HG03060 (cell line): ENCODE measurements around the gene PRPF8.
"Not testable (repeated sequence)": the region's sequence is repeated elsewhere in the genome, so short reads cannot be mapped to it uniquely, and the experiment has no call there.

Experiments used
- ATAC-seq: cut with Tn5 transposase; IDR thresholded peaks from one replicate; pipeline ENCODE4 v1.9.1; 2021; ENCODE audit warnings: low read depth, moderate number of reproducible peaks; ENCODE audit not compliant: unreplicated experiment

The PRPF8 gene

DNA sequence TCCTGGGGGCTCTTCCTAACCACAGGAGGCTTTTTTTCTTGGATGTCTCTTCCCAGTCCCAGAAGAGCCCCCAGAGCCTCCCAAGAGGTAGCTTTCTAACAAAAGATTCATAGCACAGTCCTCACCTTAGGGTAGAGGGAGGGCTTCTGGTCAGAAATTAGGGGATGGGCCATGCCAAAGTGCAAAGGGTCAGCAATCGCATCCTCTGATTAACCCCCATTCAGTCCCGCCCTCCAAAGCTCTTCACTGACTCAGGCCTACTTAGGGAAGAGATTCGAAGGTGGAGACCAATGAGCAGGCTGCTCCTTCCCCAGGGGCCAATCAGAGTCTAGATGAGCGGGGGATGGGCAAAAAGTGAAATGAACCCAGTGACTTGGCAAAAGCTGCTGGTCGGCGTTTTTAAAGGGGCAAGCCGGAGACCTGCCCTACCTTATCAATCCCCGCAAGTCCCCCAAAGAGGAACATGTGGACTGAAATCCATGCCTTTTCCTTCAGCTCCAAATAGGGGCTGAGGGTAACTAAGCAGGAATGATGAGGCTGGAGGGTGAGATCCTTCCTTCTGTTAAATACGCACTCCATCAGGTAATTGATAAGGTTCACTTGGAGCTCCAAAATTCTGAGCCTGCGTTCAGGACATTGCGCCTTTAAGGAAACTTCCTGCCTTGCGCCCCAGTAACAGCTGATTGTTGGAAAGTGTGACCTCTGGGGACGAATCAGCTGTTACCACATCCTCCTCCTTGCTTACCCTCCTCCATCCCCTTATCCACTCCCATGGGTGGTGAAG is 32.4 kb upstream of the PRPF8 start:
- ATAC-seq, result no peak

DNA sequence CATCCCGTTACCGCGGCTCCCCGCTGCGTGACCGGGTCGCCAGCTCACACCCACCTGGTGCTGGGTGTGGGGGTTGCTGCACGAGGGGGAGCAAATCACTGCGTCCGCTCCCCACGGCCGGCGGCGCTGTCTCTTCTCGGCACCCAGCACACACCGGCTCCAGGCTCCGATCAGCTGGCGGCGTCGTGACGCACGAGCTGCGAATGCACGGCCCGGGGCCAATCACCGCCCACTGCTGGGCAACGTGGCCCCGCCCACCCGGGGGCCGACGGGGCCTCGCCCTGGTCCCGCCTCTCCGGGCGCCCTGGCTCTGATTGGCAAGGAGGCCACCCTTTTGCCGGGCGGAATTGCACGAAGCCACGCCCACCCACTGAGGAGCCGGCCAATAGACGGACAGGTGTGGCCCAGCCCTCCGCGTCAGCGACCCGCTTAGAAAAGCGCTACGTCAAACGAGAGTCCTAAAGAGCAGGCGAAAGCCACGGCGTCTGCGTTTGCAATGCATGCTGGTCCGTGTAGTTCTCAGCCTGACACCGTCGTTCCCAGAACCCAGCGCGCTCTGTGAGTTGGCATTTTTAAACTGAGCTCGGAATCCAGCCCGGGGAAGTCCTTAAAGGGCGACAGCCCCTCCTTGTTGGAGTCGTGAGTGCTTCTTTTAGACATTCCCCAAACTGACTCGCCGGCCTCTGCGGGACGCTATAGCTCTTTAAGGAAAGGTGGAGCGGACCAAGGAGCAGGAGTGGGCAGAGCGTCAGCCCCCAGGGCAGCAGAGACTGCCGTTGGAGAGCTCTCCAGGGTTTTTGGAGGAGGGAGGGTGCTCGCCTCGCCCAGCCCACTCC is 31.6 kb upstream of the PRPF8 start:
- peak; percentile 56 for ATAC-seq

DNA sequence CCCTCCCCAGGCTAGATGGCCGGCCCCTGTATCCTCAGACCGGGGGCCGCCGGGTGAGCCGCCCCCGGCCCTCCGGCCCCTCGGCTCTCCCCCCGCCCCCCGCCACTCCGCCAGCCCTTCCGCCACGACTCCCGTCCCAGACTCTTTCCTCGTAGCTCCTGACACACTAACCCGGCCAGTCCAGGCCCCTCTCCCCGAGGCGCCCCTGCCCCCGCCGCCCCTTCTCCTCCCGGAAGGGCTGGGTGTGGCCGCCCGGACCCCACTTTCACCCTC is 31.1 kb upstream of the PRPF8 start:
- no peak for ATAC-seq

DNA sequence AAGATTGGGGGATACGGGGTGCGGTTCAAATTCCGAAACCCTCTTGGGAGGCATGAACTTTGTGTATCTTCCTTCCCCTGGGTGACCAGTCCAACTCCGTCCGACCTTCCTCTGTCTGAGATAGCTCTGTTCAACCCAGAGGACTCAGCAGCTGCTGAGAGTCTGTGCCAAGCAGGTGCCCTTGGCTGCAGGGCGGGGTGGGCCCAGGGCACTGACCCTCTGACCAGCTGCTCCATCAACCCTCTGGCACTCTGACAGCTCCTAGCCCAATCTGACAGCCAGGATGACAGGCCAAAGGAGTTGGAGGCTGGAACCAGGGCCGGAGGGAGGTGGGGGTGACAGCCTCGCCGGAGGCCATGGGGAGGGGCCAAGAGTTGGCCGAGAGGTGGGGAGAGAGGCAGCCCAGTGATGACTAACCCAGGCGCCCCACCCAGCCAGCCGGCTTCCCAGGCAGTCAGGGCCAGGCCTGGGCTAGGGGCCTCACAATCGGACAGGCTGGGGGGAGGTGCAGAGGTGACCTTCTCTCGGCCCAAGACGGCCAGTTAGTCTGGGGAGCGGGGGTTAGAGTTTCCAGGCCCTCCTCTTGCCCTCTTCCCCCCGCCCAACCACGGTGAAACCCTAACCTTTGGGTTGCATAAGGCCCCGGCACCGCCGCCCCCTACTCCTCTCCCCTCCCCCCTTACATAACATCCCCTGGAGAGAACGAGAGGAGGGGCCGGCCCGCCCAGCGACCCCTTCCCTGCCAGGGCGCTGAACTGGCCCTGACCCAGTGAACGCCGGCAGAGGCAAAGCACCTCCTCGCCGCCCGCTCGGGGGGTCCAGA is 30.5 kb upstream of the PRPF8 start:
- no peak for ATAC-seq

DNA sequence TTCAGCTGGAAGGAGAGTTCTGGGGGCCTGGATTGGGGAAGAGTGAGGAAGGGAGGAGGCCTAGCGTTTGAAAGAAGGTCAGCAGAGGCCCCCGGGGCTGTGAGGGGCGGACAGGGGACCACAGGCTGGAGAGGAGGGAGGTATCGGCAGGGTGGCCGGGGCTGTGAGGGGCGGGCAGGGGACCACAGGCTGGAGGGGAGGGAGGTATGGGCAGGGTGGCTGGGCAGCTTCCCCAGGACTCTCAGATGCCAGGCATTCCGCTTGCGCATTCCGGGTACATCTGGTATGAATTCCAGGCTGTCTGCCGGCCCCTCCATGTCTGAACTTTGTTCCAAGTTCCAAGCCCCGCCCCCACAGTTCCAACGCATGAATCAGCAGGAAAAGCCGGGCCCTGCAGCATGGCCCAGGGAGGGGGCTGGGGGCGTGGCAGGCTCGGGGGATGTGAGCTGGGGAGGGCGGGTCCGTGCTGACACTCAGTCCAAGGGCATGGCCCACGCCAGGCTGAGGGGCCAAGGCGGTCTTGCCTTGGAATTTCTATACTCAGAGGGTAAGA is 29.8 kb upstream of the PRPF8 start:
- ATAC-seq, result no peak

DNA sequence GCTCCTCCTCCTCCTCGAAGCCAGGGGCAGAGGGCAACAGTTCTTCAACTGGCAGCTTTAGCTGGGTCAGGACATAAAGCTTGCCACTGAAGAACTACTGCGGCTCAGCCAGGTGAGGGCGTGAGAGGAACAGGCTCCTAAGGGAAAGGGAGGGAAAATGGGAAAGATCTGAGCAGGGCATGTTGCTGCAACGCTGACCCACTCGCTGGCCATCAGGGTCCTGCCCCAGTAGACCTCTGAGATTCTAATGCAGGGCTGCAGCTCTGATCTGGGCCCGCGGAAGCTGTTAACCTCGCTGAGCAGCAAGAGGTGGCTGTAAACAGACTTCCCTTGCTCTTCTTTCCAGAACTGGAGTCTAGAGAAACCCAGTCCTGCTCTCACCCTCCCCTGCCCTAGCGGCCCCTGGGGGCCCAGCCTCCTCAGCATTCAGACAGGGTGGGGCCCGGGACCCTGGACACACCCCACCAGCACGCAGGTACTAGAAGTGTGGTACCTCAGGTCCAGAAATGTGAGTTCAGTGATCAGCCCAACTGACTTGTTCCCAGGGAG is 29.3 kb upstream of the PRPF8 start:
- no peak for ATAC-seq

DNA sequence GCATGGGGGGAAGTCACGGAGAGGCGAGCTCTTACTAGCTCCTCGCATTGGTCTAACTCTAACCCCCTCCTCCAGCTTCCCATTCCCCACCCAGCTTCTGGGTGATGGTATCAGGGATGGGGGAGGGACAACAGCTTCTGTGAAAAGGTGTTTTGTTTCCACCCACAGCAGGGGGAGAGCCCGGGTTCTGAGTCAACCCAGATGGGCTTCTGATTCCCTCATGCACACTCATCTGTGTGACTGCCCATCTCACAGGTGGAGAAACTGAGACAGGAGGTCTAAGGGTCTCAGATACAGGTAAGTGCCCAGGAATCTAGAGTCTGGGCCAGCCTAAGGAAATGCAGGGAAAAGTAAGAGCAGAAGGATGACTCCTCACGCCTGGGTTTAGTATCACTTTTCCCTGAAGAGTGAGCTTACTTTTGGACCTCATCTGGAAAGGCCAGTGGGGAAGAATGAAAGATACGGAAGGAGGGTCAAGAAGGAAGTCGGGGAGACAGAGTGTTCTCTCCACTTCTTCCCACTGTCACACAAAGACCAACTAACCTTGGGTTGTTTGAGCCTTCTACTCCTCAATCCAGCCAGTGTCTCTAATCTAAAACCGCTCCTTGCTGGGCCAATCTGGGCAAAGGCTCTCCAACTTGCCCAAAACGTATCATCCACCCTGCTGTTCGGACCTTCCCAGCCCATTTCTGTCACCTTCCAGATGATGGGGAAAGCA is 28.7 kb upstream of the PRPF8 start:
- no peak for ATAC-seq

DNA sequence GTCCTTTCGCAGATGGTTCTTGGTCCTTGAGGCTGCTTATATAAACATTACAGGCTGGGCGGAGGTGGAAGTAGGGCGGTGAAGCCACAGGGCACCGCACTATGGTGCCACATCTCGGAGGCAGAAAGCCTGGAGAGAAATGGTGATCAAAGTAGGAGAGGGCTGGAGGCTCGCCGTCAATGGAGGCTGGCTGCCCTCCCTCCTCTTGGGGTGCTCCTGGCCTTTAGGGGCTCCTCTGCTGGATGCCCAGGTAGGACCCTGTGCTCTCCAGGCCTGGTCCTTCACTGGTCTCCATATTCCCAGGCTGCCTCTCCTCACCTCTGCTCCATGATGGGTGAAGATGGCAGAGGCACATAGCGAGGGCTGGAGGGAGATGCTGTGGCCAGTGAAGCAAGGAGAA is 27.6 kb upstream of the PRPF8 start:
- ATAC-seq, result no peak

DNA sequence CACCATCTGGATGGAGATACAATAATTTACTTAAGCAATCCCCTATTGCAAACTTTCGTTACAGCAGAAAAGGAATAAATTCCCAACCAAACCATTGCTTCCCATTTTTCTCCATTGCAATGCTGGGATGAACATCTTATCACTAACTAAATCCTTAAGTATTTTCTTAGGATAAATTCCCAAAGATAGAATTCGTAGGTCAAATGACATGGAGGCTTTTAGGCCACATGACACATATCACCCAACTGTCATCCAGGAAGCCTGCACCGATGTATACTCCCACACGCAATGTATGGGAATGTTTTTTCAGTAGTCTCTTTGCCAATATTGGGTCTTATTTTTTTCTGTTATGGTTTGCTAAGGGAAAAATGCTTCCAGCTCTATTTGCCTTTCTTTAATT is 27.1 kb upstream of the PRPF8 start:
- ATAC-seq, result no peak

DNA sequence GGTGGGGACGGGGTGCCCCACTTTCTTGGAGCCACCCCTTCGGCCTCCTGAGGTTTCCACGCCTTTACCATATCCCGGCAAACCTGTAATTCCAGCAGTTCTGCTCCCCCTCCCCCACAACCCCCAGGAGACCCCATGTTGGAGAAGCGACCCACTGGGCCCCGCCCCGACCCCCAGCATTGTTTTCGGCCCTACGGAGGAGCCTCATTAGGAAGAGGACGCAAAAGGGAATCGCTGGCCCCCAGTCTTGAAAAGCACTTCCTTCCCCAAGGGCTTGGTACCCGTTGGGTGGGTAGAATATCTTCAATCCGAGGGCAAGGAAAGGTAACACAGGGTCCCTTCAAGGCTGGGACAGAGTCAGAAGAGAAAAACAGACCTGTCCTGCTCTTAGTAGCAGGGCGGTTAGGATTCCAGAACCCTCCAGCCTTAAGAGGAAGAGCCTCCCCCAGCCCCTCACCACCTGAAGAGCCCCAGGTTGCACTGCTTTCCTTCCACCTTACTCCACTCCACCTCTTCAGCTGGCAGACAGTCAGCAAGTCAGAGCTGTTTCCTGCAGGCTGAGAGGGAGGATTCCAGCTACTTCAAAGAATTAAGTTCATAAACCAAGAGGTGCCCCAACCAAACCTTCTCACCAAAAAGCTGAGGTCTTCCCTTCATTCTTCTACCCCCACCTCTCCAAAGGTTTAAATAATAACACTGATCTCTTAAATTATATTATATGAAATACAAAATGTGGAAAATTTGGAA is 26.3 kb upstream of the PRPF8 start:
- no peak for ATAC-seq

DNA sequence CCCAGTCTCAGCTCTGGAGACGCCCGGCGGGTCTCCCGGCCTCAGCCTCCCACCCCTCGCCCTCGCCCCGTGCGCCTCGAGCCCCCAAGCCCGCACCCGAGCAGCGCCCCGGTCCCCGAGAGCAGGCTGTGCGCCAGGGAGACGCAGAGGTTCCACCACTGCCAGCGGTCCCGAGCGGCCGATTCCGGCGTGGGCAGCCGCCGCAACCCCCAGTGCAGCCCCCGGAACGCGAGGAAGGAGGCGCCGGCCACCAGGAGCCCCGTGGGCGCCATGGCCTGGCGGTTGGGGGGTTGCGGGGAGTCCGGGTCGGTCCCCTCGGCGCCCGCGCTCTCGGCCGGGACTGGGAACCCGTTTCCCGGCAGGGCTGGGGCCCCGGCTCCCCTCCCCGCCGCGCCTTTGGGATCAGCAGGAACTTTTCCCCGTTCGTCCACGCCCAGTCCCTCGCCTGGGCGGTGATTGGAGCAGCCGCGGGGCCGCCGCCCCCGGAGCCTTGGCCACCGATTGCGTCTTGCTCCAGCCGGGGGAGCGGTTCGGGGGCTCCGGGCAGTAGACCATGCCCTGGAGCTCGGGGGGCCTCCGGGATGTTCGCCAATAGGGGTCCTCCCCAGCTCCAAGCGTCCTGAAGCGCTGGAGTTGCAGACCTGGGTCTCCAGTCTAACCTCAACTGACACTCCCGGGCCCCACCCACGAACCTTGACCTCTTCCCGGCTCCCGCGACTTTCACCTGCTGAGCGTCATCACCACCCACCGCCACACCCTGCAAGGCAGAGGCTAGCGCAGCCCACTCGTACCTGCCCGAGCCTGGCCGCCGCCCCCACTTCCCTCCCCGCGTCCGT is 25.5 kb upstream of the PRPF8 start, which contains the start of gene TLCD2:
Gene TLCD2 (minus strand): TSS at position 407 of the 836 bp plus-strand sequence. CDS start 135 bp downstream, at position 272.
- ATAC-seq, result no peak

DNA sequence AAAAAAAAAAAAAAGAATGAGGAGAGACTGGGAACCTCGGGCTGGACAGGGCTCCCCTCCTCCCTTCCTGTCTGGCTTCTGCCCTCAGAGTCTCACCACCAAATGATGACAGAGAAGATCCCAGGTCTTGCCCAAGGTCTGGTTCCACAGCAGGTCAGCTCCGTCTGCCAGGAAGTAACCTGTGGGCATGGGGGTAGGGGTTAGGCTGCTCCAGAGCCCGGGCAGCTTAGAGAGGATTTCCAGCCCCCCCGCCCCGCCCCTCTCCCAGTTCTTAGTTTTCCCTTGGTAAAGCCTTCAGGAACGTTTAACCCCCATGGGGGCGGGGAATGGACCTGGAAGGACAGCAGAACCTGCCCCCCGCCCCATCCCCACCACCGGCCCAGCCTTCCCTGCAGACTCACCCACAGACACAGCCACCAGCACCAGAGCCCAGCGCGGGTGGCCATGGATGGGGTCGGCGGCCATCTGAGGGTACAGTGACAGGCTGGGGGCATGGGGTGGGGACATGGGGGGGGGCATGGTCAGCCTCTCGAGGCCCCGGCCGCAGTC is 24.8 kb upstream of the PRPF8 start:
- ATAC-seq, result no peak

DNA sequence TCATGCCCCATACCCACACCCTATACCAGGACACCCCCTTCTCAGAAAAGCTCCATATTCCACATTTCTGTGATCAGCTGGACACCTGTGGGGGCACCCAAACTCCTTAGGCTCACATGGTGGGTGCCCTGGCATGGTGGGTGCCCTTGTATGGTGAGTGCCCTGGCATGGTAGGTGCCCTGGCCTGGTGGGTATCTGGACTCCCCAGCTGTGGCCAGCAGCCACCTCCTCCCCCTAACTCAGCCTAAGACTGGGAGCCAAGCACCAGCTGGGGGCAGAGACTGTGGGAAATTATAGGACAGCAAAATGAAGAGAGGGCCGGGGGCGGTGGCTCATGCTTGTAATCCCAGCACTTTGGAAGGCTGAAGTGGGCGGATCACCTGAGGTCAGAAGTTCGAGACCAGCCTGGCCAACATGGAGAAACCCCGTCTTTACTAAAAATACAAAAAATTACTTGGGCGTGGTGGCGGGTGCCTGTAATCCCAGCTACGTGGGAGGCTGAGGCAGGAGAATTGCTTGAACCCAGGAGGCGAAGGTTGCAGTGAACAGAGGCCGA is 24.2 kb upstream of the PRPF8 start:
- ATAC-seq, result not testable (repeated sequence)

DNA sequence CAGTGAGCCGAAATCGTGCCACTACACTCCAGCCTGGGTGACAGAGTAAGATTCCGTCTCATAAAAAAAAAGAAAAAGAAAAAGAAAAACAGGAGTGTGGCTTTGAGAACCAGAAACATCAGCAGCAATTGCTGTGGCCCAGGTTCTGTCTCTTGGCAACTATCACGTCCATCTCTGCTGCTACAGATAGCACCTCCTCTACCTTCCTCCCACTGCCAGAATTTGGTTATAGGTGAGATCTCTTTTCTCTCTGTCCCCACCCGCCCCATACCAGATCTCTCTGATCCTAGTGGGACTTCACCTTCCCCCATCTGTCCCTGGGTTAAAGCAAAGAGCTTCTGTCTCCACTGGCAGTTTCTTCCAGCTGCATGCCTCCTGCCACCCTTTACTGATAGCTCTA is 22.4 kb upstream of the PRPF8 start:
- no peak for ATAC-seq

DNA sequence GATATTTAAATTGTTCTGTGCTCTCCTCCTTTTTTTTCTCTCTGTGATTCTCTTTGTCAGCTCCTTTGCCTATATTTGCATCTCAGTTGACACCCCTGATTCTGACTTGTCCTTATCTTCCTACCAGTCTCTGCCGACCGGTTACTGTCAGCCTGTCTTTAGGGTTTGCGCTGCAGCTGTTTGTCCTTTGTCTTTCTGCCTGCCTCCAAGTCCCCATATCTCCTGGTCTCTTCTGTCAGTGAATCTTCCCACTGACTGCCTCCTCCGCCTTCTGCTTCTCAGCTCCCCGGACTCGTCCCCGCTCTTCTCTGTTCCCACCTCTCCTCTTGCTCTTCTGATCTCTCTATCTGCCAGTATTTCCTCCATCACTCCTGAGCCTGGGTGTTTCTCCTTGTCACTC is 20.3 kb upstream of the PRPF8 start:
- ATAC-seq, result no peak

DNA sequence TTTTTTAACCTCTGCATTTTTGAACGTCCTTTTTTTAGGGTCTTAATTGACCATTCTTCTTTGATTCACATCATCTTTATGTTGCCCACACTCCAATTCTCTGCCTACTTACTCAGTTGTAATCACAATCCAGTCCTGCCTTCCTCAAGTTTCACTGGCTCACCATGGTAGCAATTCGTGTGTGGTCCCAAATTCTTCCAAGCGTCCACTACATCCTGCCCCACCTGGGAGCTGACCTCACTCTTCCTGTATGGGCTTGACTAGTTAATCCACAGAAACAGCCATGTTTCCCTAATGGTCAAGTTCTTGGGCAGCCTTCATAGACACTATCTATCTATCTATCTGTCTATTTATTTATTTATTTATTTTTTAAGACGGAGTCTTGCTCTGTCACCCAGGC is 18.4 kb upstream of the PRPF8 start:
- no peak for ATAC-seq

DNA sequence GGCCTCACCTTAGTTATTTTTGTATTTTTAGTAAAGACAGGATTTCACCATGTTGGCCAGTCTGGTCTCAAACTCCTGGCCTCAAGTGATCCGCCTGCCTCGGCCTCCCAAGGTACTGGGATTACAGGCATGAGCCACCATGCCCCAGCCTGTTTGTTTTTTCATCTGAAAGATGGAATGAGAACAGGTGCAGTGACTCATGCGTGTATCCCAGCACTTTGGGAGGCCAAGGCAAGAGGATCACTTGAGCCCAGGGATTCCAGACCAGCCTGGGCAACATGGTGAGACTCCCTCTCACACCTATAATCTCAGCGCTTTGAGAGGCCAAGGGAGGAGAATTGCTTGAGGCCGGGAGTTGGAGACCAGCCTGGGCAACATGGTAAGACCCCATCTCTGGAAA is 15.2 kb upstream of the PRPF8 start:
- ATAC-seq, result not testable (repeated sequence)

DNA sequence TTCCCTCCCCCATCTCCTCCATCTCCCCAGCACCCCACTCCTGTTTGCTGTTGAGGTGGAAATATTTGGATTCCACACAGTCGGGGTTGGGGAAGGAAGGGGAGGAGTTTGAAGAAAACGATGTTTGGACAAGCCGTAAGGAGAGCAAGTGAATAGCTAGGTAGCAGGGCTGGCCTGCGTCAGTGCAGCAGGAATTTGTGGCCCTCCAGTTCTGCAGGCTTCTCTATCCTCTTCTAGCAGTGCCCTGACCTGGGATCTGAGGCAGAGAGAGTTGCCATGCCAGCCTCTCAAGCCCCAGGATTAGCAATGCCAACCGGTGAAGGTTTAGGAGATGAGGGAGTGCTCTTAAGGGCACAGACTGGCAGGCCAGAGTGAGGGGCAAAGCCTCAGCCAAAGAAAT is 13.0 kb upstream of the PRPF8 start:
- no peak for ATAC-seq
